Astrocyte (in vitro differentiated cells and primary cell): Measurements from ENCODE around the gene COMMD9. TPM values are rescaled to one million over a fixed set of nuclear protein-coding genes. Genes with fewer than 3 reads are reported as not detected.

Experiments used
- DNase-seq: peaks from one replicate; pipeline ENCODE4 v3.0.0-alpha.2; 2010; ENCODE audit warnings: low read depth
- FAIRE-seq: peaks from 2 replicates; lab custom pipeline; 2011; peaks lifted over from hg19 to GRCh38; lab: Jason Lieb, UNC
- H2AFZ ChIP-seq: 2 replicates; pipeline ENCODE4 v1.6.0; 2012; ENCODE audit warnings: low read depth, low read length, inconsistent platforms
- H3K27ac ChIP-seq: 2 replicates; pipeline ENCODE4 v1.5.1; 2011; ENCODE audit warnings: low read depth, low read length, inconsistent platforms
- H3K27me3 ChIP-seq: 2 replicates; pipeline ENCODE4 v1.6.0; 2011; ENCODE audit warnings: low read length, inconsistent platforms; ENCODE audit not compliant: insufficient read depth
- H3K36me3 ChIP-seq: 2 replicates; pipeline ENCODE4 v1.5.1; 2011; ENCODE audit warnings: low read length, inconsistent platforms; ENCODE audit not compliant: insufficient read depth
- H3K4me1 ChIP-seq: 2 replicates; pipeline ENCODE4 v1.5.1; 2011; ENCODE audit warnings: low read length, inconsistent platforms; ENCODE audit not compliant: insufficient read depth
- H3K4me2 ChIP-seq: 2 replicates; pipeline ENCODE4 v1.6.0; 2012; ENCODE audit warnings: low read length, inconsistent platforms
- H3K4me3 ChIP-seq: 2 replicates; pipeline ENCODE4 v1.5.1; 2011; ENCODE audit warnings: low read depth, mild to moderate bottlenecking, low read length, inconsistent platforms; ENCODE audit not compliant: insufficient read depth
- H3K79me2 ChIP-seq: 2 replicates; pipeline ENCODE4 v1.6.0; 2012; ENCODE audit warnings: mild to moderate bottlenecking, low read length, inconsistent platforms; ENCODE audit not compliant: insufficient read depth
- H3K9ac ChIP-seq: 2 replicates; pipeline ENCODE4 v1.6.0; 2012; ENCODE audit warnings: mild to moderate bottlenecking, low read length, inconsistent platforms
- H3K9me3 ChIP-seq: 2 replicates; pipeline ENCODE4 v1.5.1; 2012; ENCODE audit warnings: low read depth, mild to moderate bottlenecking, low read length, inconsistent platforms; ENCODE audit not compliant: insufficient read depth
- H4K20me1 ChIP-seq: 2 replicates; pipeline ENCODE4 v1.6.0; 2012; ENCODE audit warnings: low read length, inconsistent platforms; ENCODE audit not compliant: insufficient read depth
- H3K27ac Mint-ChIP-seq: one replicate; pipeline ENCODE4 v1.8.0; 2021; ENCODE audit warnings: mild to moderate bottlenecking, mixed read lengths; ENCODE audit not compliant: unreplicated experiment
- H3K27me3 Mint-ChIP-seq: one replicate; pipeline ENCODE4 v1.8.0; 2021; ENCODE audit warnings: low read depth, mixed read lengths; ENCODE audit not compliant: unreplicated experiment
- H3K36me3 Mint-ChIP-seq: one replicate; pipeline ENCODE4 v1.8.0; 2021; ENCODE audit warnings: low read depth, mixed read lengths; ENCODE audit not compliant: unreplicated experiment
- H3K4me1 Mint-ChIP-seq: one replicate; pipeline ENCODE4 v1.8.0; 2021; ENCODE audit warnings: low read depth, mixed read lengths; ENCODE audit not compliant: unreplicated experiment
- H3K4me3 Mint-ChIP-seq: one replicate; pipeline ENCODE4 v1.8.0; 2021; ENCODE audit warnings: mild to moderate bottlenecking, moderate library complexity, mixed read lengths; ENCODE audit not compliant: unreplicated experiment
- H3K9me3 Mint-ChIP-seq: one replicate; pipeline ENCODE4 v1.8.0; 2021; ENCODE audit warnings: mild to moderate bottlenecking, mixed read lengths; ENCODE audit not compliant: unreplicated experiment
- CTCF ChIP-seq: IDR thresholded peaks from 2 replicates; pipeline ENCODE4 v1.5.1; 2011; ENCODE audit warnings: low read depth, mild to moderate bottlenecking, inconsistent platforms, low read length, moderate library complexity; ENCODE audit not compliant: insufficient read depth
- EZH2 ChIP-seq: IDR thresholded peaks from 2 replicates; pipeline ENCODE4 v1.6.1; 2012; ENCODE audit warnings: mild to moderate bottlenecking, low read length, inconsistent platforms; ENCODE audit not compliant: insufficient read depth
- total RNA-seq: library from RNA; stranded (reverse); gene quantifications from 2 replicates; pipeline ENCODE4 v1.2.1, GENCODE V29; 2021

Gene COMMD9
- total RNA-seq, 1 donor from 2014 or later, result 78.4 TPM

- FAIRE-seq (no peak), DNase-seq (no peak)
- peaks cover 40% of the 10 kb centered on the region for H3K36me3 Mint-ChIP-seq
- H3K9ac ChIP-seq, result no peak overlapping the region
- peaks cover 4% of the 10 kb centered on the region for H3K27me3 Mint-ChIP-seq
- no peaks in the 10 kb centered on the region for H3K9me3 Mint-ChIP-seq
- H3K4me1 Mint-ChIP-seq, result peaks cover 2% of the 10 kb centered on the region
- H4K20me1 ChIP-seq, result no peaks in the 10 kb centered on the region
- no peak overlapping the region for H3K4me2 ChIP-seq
- no peak overlapping the region for H2AFZ ChIP-seq
- no peak overlapping the region for H3K27ac Mint-ChIP-seq
- no peaks in the 10 kb centered on the region for H3K79me2 ChIP-seq
- H3K4me3 ChIP-seq, result no peak overlapping the region
- no peaks in the 10 kb centered on the region for H3K4me1 ChIP-seq
- H3K27me3 ChIP-seq, result no peaks in the 10 kb centered on the region
- no peak overlapping the region for H3K4me3 Mint-ChIP-seq
- TF ChIP-seq EZH2, result no peak
- TF ChIP-seq CTCF, result no peak
- peaks cover 12% of the 10 kb centered on the region for H3K36me3 ChIP-seq
- no peaks in the 10 kb centered on the region for H3K9me3 ChIP-seq
- H3K27ac ChIP-seq, result no peak overlapping the region
These were observed 17.3 kb downstream of the COMMD9 start for GRCh38 chr11:36271794-36272407.

- TF ChIP-seq EZH2, result no peak
- no peak for TF ChIP-seq CTCF
- H3K36me3 ChIP-seq, result peaks cover 8% of the 10 kb centered on the region
- H4K20me1 ChIP-seq, result no peaks in the 10 kb centered on the region
- no peak for DNase-seq
- H3K27me3 ChIP-seq, result no peaks in the 10 kb centered on the region
- Mint-ChIP-seq H3K27me3 (peaks cover 6% of the 10 kb centered on the region), H3K36me3 (peaks cover 39% of the 10 kb centered on the region), H3K4me1 (peaks cover 2% of the 10 kb centered on the region), H3K4me3 (no peak overlapping the region), H3K9me3 (no peaks in the 10 kb centered on the region), H3K27ac (no peak overlapping the region)
- H3K4me1 ChIP-seq, result no peaks in the 10 kb centered on the region
- H3K4me2 ChIP-seq, result no peak overlapping the region
- no peak for FAIRE-seq
- H3K4me3 ChIP-seq, result no peak overlapping the region
- H2AFZ ChIP-seq, result no peak overlapping the region
- no peak overlapping the region for H3K27ac ChIP-seq
- H3K79me2 ChIP-seq, result no peaks in the 10 kb centered on the region
- no peaks in the 10 kb centered on the region for H3K9me3 ChIP-seq
- H3K9ac ChIP-seq, result no peak overlapping the region
These were observed 18.5 kb downstream of the COMMD9 start for GRCh38 chr11:36270701-36271100.

DNA sequence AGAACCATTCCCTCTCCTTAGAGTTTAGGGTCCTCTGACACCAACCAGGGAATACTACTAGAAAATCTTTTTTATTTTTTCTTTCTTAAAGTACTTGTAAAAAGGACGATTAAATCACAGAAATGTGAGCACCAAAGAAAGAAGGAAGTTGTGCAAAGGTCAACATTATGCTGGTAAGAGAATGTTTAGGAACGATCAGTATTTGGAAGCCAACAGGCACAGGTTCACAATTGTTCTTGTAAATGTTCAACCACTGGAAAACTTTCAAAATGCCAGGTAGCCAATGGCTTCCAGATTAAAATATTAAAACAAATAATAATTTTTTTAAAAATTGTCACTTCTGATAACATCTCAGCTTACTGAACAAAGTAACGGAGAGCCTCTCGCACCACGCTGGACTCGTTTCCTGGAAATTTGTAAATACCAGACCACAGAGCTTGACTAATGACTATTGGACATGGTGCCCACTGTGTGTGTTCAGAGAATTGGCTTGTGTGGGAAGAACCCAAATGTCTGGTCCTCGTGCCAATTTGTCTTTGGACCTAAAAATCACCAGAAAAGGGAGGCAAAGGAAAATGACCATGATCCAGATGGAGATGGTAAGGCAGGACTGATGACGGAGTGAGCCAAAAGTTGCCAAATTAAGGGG is 20.8 kb downstream of the COMMD9 start:
- Histone ChIP-seq H3K9me3 (no peaks in the 10 kb centered on the region), H3K4me3 (no peak overlapping the region), H3K4me2 (no peak overlapping the region), H3K27me3 (peaks cover 7% of the 10 kb centered on the region), H3K27ac (no peak overlapping the region), H3K79me2 (no peaks in the 10 kb centered on the region), H4K20me1 (no peaks in the 10 kb centered on the region), H3K9ac (no peak overlapping the region), H3K36me3 (peaks cover 8% of the 10 kb centered on the region), H3K4me1 (no peaks in the 10 kb centered on the region), H2AFZ (no peak overlapping the region)
- no peak overlapping the region for H3K4me3 Mint-ChIP-seq
- peaks cover 14% of the 10 kb centered on the region for H3K27me3 Mint-ChIP-seq
- DNase-seq (no peak), FAIRE-seq (no peak)
- peaks cover 2% of the 10 kb centered on the region for H3K4me1 Mint-ChIP-seq
- TF ChIP-seq CTCF (no peak), EZH2 (no peak)
- peaks cover 27% of the 10 kb centered on the region for H3K36me3 Mint-ChIP-seq
- no peaks in the 10 kb centered on the region for H3K9me3 Mint-ChIP-seq
- no peak overlapping the region for H3K27ac Mint-ChIP-seq
